OCI-LY3 (cell line): Measurements from ENCODE around the gene TIMP3.

Experiments
- H2AFZ ChIP-seq: fragments of 200-600, 300-600 bp; shearing (Covaris generic); 2 replicates; pipeline ENCODE4 v1.6.0; 2014; ENCODE audit warnings: antibody characterized with exemption, low read depth, low read length
- H3K27ac ChIP-seq: fragments of 200-600, 300-600 bp; sonication (generic); 2 replicates; pipeline ENCODE4 v1.5.1; 2014; ENCODE audit warnings: mild to moderate bottlenecking, low read length, moderate library complexity, mixed read lengths
- H3K27me3 ChIP-seq: fragments of 200-600, 300-600 bp; sonication (generic); 2 replicates; pipeline ENCODE4 v1.6.1; 2014; ENCODE audit warnings: low read depth, low read length, mixed read lengths
- H3K36me3 ChIP-seq: fragments of 200-600, 300-600 bp; sonication (generic); replicated peaks from 2 replicates; pipeline ENCODE3; 2014; ENCODE audit warnings: low read depth, low read length, mixed read lengths
- H3K4me1 ChIP-seq: fragments of 300-600, 200-600 bp; sonication (generic); 2 replicates; pipeline ENCODE4 v1.6.1; 2014; ENCODE audit warnings: low read length, mixed read lengths
- H3K4me2 ChIP-seq: fragments of 200-600, 300-600 bp; sonication (generic); 2 replicates; pipeline ENCODE4 v1.6.1; 2014; ENCODE audit warnings: low read length, mixed read lengths
- H3K4me3 ChIP-seq: fragments of 300-600, 200-600 bp; sonication (generic); 2 replicates; pipeline ENCODE4 v1.5.1; 2014; ENCODE audit warnings: antibody characterized with exemption, mild to moderate bottlenecking, low read length, moderate library complexity
- H3K79me2 ChIP-seq: fragments of 300-600, 200-600 bp; shearing (Covaris generic); 2 replicates; pipeline ENCODE4 v1.6.1; 2014; ENCODE audit warnings: mild to moderate bottlenecking, low read length, mixed read lengths
- H3K9ac ChIP-seq: fragments of 300-600, 200-600 bp; shearing (Covaris generic); 2 replicates; pipeline ENCODE4 v1.6.0; 2014; ENCODE audit warnings: mild to moderate bottlenecking, low read length, moderate library complexity
- H3K9me3 ChIP-seq: fragments of 200-600, 300-600 bp; shearing (Covaris generic); 2 replicates; pipeline ENCODE4 v1.6.1; 2014; ENCODE audit warnings: low read length, mixed read lengths; ENCODE audit not compliant: insufficient read depth
- H4K20me1 ChIP-seq: fragments of 200-600, 300-600 bp; sonication (generic); 2 replicates; pipeline ENCODE4 v1.6.1; 2016; ENCODE audit warnings: low read length, mixed read lengths; ENCODE audit not compliant: insufficient read depth
- EZH2phosphoT487 ChIP-seq: fragments of 200-600 bp; shearing (Covaris generic); IDR thresholded peaks from 2 replicates; pipeline ENCODE4 v1.6.1; 2018; ENCODE audit warnings: antibody characterized with exemption, mixed run types, low read depth
- TF ChIP-seq, protein P1 (sequence below): fragments of 200-600, 300-600 bp; sonication (generic); IDR thresholded peaks from 2 replicates; pipeline ENCODE4 v1.5.1; 2014; ENCODE audit warnings: antibody characterized with exemption, low read length, low read depth

The TIMP3 gene

DNA sequence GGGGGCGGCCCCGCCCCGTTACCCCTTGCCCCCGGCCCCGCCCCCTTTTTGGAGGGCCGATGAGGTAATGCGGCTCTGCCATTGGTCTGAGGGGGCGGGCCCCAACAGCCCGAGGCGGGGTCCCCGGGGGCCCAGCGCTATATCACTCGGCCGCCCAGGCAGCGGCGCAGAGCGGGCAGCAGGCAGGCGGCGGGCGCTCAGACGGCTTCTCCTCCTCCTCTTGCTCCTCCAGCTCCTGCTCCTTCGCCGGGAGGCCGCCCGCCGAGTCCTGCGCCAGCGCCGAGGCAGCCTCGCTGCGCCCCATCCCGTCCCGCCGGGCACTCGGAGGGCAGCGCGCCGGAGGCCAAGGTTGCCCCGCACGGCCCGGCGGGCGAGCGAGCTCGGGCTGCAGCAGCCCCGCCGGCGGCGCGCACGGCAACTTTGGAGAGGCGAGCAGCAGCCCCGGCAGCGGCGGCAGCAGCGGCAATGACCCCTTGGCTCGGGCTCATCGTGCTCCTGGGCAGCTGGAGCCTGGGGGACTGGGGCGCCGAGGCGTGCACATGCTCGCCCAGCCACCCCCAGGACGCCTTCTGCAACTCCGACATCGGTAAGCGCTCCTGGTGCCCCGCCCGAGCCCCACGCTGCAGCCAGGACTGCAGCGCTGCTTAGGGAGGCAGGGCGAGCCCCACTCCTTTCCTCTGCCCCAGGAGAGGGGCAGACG lies at the start of gene TIMP3:
TSS of gene TIMP3 (plus strand) at position 169 of the 700 bp plus-strand sequence. CDS start at position 466, 297 bp downstream.
- Histone ChIP-seq H3K4me2 (no peak within 1 kb of the TSS), H3K4me1 (no peaks in the 10 kb centered on the region), H3K36me3 (no peaks in the 10 kb centered on the region), H3K27me3 (peaks cover 44% of the 10 kb centered on the region), H4K20me1 (no peaks in the 10 kb centered on the region), H2AFZ (no peak within 1 kb of the TSS), H3K9ac (no peak within 1 kb of the TSS), H3K9me3 (no peaks in the 10 kb centered on the region), H3K27ac (no peak within 1 kb of the TSS), H3K4me3 (no peak within 1 kb of the TSS), H3K79me2 (no peaks in the 10 kb centered on the region)
- TF ChIP-seq, protein P1, sequence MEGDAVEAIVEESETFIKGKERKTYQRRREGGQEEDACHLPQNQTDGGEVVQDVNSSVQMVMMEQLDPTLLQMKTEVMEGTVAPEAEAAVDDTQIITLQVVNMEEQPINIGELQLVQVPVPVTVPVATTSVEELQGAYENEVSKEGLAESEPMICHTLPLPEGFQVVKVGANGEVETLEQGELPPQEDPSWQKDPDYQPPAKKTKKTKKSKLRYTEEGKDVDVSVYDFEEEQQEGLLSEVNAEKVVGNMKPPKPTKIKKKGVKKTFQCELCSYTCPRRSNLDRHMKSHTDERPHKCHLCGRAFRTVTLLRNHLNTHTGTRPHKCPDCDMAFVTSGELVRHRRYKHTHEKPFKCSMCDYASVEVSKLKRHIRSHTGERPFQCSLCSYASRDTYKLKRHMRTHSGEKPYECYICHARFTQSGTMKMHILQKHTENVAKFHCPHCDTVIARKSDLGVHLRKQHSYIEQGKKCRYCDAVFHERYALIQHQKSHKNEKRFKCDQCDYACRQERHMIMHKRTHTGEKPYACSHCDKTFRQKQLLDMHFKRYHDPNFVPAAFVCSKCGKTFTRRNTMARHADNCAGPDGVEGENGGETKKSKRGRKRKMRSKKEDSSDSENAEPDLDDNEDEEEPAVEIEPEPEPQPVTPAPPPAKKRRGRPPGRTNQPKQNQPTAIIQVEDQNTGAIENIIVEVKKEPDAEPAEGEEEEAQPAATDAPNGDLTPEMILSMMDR: no peak
- no peak for TF ChIP-seq EZH2phosphoT487

DNA sequence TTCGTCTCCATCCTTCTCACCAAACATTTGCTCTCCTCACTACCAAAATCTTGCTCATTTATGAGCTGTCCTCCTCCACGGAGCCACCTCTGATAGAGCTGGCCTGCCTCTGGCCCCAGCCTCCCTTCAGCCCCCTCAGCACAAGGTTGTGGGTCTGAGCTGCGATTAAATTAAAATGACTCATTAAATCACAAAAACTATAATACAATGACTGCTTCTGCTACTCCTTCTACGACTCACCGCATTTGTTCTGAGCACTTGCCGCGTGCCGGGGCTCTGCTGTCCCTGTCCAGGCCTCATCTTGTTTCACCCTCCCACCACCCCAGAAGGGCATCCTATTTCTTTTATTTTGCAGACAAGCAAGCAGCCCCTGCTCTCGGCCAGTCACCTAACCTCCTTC lies 49.2 kb upstream of the TIMP3 start:
- Histone ChIP-seq H3K27ac (no peak overlapping the region), H3K27me3 (peaks cover 36% of the 10 kb centered on the region; the same call in 1 of the 2 replicates), H4K20me1 (no peaks in the 10 kb centered on the region), H3K79me2 (no peaks in the 10 kb centered on the region), H3K4me3 (no peak overlapping the region), H3K9ac (no peak overlapping the region), H3K4me2 (no peak overlapping the region), H2AFZ (no peak overlapping the region), H3K36me3 (no peaks in the 10 kb centered on the region), H3K9me3 (no peaks in the 10 kb centered on the region), H3K4me1 (no peaks in the 10 kb centered on the region)
- TF ChIP-seq, protein P1: no peak
- TF ChIP-seq EZH2phosphoT487: no peak

- no peaks in the 10 kb centered on the region for H3K9me3 ChIP-seq
- H2AFZ ChIP-seq: no peak overlapping the region
- no peaks in the 10 kb centered on the region for H3K79me2 ChIP-seq
- no peak overlapping the region for H3K27ac ChIP-seq
- H3K4me1 ChIP-seq: no peaks in the 10 kb centered on the region
- TF ChIP-seq EZH2phosphoT487: no peak
- TF ChIP-seq, protein P1: no peak
- H3K4me2 ChIP-seq: no peak overlapping the region
- H4K20me1 ChIP-seq: no peaks in the 10 kb centered on the region
- no peak overlapping the region for H3K4me3 ChIP-seq
- no peak overlapping the region for H3K9ac ChIP-seq
- no peaks in the 10 kb centered on the region for H3K36me3 ChIP-seq
- peaks cover 32% of the 10 kb centered on the region; the same call in 1 of the 2 replicates for H3K27me3 ChIP-seq
Observed at GRCh38 chr22:32752816-32753520, 48.5 kb upstream of the TIMP3 start.

GRCh38 chr22:32753591-32753990 lies 47.9 kb upstream of the TIMP3 start:
- no peaks in the 10 kb centered on the region for H3K4me1 ChIP-seq
- no peak overlapping the region for H3K4me3 ChIP-seq
- H3K9me3 ChIP-seq: no peaks in the 10 kb centered on the region
- no peak for TF ChIP-seq EZH2phosphoT487
- no peak overlapping the region for H3K4me2 ChIP-seq
- H4K20me1 ChIP-seq: no peaks in the 10 kb centered on the region
- no peak overlapping the region for H3K27ac ChIP-seq
- H3K79me2 ChIP-seq: no peaks in the 10 kb centered on the region
- no peak overlapping the region for H2AFZ ChIP-seq
- no peak overlapping the region for H3K9ac ChIP-seq
- no peaks in the 10 kb centered on the region for H3K36me3 ChIP-seq
- H3K27me3 ChIP-seq: peaks cover 25% of the 10 kb centered on the region; the same call in 1 of the 2 replicates
